Measurements from ENCODE around the gene DPM1.

- peak; percentile 85 for TF ChIP-seq CTCF (IDR thresholded peaks at IDR 0.05)
- no peak for TF ChIP-seq MAX (IDR thresholded peaks at IDR 0.05; ENCODE audit: low read depth)
- peak; percentile 99 for TF ChIP-seq RAD21 (IDR thresholded peaks at IDR 0.05; ENCODE audit: low read length)
- no peak for TF ChIP-seq REST (IDR thresholded peaks at IDR 0.05; ENCODE audit: low read depth, low read length)
- TF ChIP-seq PBX3 (IDR thresholded peaks at IDR 0.05), result no peak
- TF ChIP-seq RFX5 (IDR thresholded peaks at IDR 0.05; ENCODE audit: low read length), result no peak
- no peak for TF ChIP-seq USF1 (IDR thresholded peaks at IDR 0.05; ENCODE audit: borderline replicate concordance, low read depth)
These were observed 29.3 kb upstream of the DPM1 start for GRCh38 chr20:50987493-50988210.

All from SK-N-SH (cell line).